Central memory CD4-positive, alpha-beta T cell (primary cell): ENCODE results near the gene SPEG.

Experiments
- DNase-seq: peaks from one replicate; pipeline ENCODE4 v3.0.0; 2022

The SPEG gene

GRCh38 chr2:219465659-219466561, 31.3 kb downstream of the SPEG start:
- no peak for DNase-seq

GRCh38 chr2:219466816-219467735, 32.4 kb downstream of the SPEG start:
- DNase-seq, result no peak

- no peak for DNase-seq
Measured at GRCh38 chr2:219467736-219468075, 33.1 kb downstream of the SPEG start.

GRCh38 chr2:219468410-219469185, 34.0 kb downstream of the SPEG start:
- DNase-seq, result no peak

GRCh38 chr2:219469186-219469724, 34.6 kb downstream of the SPEG start:
- DNase-seq, result no peak

GRCh38 chr2:219470429-219470828, 35.8 kb downstream of the SPEG start:
- no peak for DNase-seq

- no peak for DNase-seq
Measured at GRCh38 chr2:219471476-219472371, 37.1 kb downstream of the SPEG start.

- DNase-seq, result no peak
Measured at GRCh38 chr2:219472629-219473187, 38.1 kb downstream of the SPEG start.

- no peak for DNase-seq
Measured at GRCh38 chr2:219473511-219473910, 38.9 kb downstream of the SPEG start.

GRCh38 chr2:219474285-219475060, 39.8 kb downstream of the SPEG start:
- no peak for DNase-seq

- no peak for DNase-seq
Measured at GRCh38 chr2:219475278-219475677, 40.6 kb downstream of the SPEG start.

GRCh38 chr2:219475697-219476651, 41.3 kb downstream of the SPEG start:
- peak; percentile 14 for DNase-seq

GRCh38 chr2:219476652-219477151, 42.1 kb downstream of the SPEG start:
- DNase-seq, result no peak

GRCh38 chr2:219477179-219477578, 42.5 kb downstream of the SPEG start:
- no peak for DNase-seq

GRCh38 chr2:219477815-219478214, 43.2 kb downstream of the SPEG start:
- no peak for DNase-seq

- DNase-seq, result no peak
Measured at GRCh38 chr2:219478916-219479315, 44.3 kb downstream of the SPEG start.

GRCh38 chr2:219480004-219480403, 45.4 kb downstream of the SPEG start:
- DNase-seq, result no peak

GRCh38 chr2:219482674-219483405, 48.2 kb downstream of the SPEG start:
- DNase-seq, result no peak
